Measurements from ENCODE around the gene VMA21.

DNA sequence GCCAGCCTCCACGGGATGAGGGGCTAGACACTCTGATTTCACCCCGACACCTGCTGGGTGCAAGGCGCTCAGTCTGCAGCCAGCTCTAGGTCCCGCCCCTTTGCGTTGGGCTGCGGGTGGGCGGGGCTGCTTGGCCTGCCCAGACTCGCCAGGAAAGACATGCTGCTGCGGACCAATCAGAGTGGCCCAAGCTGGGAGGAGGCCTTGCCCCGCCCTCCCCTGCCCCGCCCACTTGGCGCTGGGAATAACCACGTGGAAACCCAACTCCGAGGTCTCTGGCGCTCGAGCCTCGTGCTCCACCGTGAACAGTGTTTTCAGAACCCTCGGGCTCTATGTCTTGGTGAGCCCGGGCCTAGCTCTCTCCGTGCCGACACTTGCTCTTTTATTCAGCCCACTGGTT, 5.3 kb upstream of the VMA21 start:
- TF ChIP-seq, protein P1, sequence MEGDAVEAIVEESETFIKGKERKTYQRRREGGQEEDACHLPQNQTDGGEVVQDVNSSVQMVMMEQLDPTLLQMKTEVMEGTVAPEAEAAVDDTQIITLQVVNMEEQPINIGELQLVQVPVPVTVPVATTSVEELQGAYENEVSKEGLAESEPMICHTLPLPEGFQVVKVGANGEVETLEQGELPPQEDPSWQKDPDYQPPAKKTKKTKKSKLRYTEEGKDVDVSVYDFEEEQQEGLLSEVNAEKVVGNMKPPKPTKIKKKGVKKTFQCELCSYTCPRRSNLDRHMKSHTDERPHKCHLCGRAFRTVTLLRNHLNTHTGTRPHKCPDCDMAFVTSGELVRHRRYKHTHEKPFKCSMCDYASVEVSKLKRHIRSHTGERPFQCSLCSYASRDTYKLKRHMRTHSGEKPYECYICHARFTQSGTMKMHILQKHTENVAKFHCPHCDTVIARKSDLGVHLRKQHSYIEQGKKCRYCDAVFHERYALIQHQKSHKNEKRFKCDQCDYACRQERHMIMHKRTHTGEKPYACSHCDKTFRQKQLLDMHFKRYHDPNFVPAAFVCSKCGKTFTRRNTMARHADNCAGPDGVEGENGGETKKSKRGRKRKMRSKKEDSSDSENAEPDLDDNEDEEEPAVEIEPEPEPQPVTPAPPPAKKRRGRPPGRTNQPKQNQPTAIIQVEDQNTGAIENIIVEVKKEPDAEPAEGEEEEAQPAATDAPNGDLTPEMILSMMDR (IDR thresholded peaks at IDR 0.05 in 8 of 11, conservative IDR thresholded peaks at IDR 0.05 in 3 of 11), result no peak
- no peak for TF ChIP-seq POLR2A (IDR thresholded peaks at IDR 0.05)
